AG04450 (cell line): Measurements from ENCODE around the gene PIP. TPM values are rescaled to one million over a fixed set of nuclear protein-coding genes. Genes with fewer than 3 reads are reported as not detected.
"Not testable (repeated sequence)": the region's sequence is repeated elsewhere in the genome, so short reads cannot be mapped to it uniquely, and the experiment has no call there.

Experiments
- CTCF ChIA-PET: fragments of 300-600, 350-600 bp; formaldehyde crosslinking; extraction: SDS; loops from one replicate; lab custom pipeline; 2022; ENCODE audit warnings: antibody characterized with exemption, inconsistent platforms; lab: Charles Lee
- POLR2A ChIA-PET: fragments of 350-600 bp; formaldehyde crosslinking; extraction: SDS; loops from one replicate; lab custom pipeline; 2021; ENCODE audit warnings: antibody characterized with exemption, inconsistent platforms; lab: Yijun Ruan, JAX
- DNase-seq: peaks from one replicate; pipeline ENCODE4 v3.0.0-alpha.2; 2011; ENCODE audit warnings: low read depth, low spot score
- H3K27ac ChIP-seq: one replicate; pipeline ENCODE4 v1.5.1; 2012; ENCODE audit warnings: low read depth, low read length, control low read depth
- H3K27me3 ChIP-seq: one replicate; pipeline ENCODE4 v1.6.0; 2012; ENCODE audit warnings: low read length; ENCODE audit not compliant: control insufficient read depth, insufficient read depth
- H3K4me3 ChIP-seq: 2 replicates; pipeline ENCODE4 v1.5.1; 2011; ENCODE audit warnings: mild to moderate bottlenecking, low read depth, low read length, control low read depth
- H3K9me3 ChIP-seq: 2 replicates; pipeline ENCODE4 v1.5.1; 2012; ENCODE audit warnings: low read length; ENCODE audit not compliant: control insufficient read depth, insufficient read depth
- polyA plus RNA-seq: library from polyadenylated mRNA; depleted of rRNA; stranded (reverse); fragments of >200 nt; gene quantifications from 2 replicates; pipeline ENCODE4 v1.2.3, GENCODE V29; 2011
- TF ChIP-seq, protein P1 (sequence below): IDR thresholded peaks from 2 replicates; pipeline ENCODE4 v1.5.1; 2011; ENCODE audit warnings: low read depth, low read length, control low read depth, inconsistent platforms

The PIP gene
- polyA plus RNA-seq, 1 experiment: not detected

DNA sequence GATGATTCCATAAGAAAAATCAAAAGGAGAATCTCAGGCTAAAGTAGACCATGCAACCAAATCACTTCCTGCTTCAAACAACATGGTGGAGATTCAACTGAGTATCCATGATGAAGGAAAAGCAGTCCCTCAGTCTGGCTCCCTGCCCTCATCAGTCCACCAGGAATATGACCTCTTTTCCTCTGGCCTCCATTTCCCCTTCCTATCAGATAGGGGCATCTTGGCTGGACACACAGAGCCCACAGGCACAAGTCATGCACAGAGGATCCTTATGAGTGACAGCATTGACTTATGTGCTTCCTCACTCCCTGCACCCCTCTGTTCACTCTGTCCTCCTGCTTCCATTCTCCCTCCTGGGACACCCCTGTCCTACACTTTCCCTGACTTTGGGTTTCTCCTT lies 16.8 kb downstream of the PIP start:
- CTCF ChIA-PET: no interaction called here

DNA sequence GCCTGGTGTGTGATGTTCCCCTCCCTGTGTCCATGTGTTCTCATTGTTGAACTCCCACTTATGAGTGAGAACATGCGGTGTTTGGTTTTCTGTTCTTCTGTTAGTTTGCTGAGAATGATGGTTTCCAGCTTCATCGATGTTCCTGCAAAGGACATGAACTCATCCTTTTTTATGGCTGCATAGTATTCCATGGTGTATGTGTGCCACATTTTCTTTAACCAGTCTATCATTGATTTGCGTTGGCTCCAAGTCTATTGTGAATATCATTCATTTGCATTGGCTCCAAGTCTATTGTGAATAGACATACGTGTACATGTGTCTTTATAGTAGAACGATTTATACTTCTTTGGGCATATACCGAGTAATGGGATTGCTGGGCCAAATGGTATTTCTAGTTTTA lies 18.8 kb downstream of the PIP start:
- H3K4me3 ChIP-seq, H3K9me3 ChIP-seq, POLR2A ChIA-PET, H3K27ac ChIP-seq, DNase-seq, H3K27me3 ChIP-seq, CTCF ChIA-PET: not testable (repeated sequence)

More for the DNA sequence above, 16.8 kb downstream of the PIP start:
- H3K27ac ChIP-seq: no peak overlapping the region
- no peak overlapping the region for H3K4me3 ChIP-seq
- peaks cover 2% of the 10 kb centered on the region; the same call in 1 of the 2 replicates for H3K9me3 ChIP-seq
- POLR2A ChIA-PET: no interaction called here
- TF ChIP-seq, protein P1, sequence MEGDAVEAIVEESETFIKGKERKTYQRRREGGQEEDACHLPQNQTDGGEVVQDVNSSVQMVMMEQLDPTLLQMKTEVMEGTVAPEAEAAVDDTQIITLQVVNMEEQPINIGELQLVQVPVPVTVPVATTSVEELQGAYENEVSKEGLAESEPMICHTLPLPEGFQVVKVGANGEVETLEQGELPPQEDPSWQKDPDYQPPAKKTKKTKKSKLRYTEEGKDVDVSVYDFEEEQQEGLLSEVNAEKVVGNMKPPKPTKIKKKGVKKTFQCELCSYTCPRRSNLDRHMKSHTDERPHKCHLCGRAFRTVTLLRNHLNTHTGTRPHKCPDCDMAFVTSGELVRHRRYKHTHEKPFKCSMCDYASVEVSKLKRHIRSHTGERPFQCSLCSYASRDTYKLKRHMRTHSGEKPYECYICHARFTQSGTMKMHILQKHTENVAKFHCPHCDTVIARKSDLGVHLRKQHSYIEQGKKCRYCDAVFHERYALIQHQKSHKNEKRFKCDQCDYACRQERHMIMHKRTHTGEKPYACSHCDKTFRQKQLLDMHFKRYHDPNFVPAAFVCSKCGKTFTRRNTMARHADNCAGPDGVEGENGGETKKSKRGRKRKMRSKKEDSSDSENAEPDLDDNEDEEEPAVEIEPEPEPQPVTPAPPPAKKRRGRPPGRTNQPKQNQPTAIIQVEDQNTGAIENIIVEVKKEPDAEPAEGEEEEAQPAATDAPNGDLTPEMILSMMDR: no peak
- DNase-seq: no peak
- H3K27me3 ChIP-seq: no peaks in the 10 kb centered on the region

DNA sequence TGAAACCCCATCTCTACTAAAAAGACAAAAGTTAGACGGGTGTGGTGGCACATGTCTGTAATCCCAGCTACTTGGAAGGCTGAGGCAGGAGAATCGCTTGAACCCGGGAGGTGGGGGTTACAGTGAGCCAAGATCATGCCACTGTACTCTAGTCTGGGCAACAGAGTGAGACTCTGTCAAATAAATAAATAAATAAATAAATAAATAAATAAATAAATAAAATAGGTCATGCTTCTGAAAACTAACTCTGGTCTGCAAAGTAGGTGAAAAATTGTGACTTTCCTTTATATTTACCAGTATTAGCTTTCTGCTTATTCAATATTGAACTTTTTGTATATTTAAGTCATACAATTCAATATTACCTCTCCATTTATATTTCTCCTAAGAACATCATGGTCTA lies 26.7 kb downstream of the PIP start:
- POLR2A ChIA-PET, DNase-seq, H3K27ac ChIP-seq, H3K27me3 ChIP-seq, H3K9me3 ChIP-seq, H3K4me3 ChIP-seq: not testable (repeated sequence)
- CTCF ChIA-PET: interaction anchor here (1.3 kb wide), 1 partner anchor 57 kb away, joined by 4 read pairs; no protein-coding TSS in a partner anchor

DNA sequence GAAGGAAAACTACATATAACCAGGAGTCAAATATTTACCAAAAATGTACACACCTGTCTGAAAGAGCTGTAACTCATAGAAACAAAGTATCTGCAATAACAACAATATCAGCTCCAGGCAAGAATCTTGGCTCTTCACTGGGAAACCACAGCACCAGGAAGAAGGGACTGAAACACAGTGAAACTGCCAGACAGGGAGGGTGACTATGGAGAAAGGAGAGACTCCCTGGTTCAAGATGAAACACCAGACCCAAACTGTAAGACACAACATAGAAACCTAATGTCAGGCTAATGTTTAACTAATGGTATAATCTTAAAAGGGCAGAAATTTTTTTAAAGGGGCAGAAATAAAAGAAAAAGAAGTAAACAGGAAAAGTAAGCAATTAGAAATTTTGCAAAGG lies 39.8 kb downstream of the PIP start:
- CTCF ChIA-PET: interaction anchor here (1.4 to 1.6 kb wide), 2 partner anchors 44 to 68 kb away, joined by 5 to 6 read pairs; no protein-coding TSS in a partner anchor
- DNase-seq: no peak
- peaks cover 5% of the 10 kb centered on the region; the same call in 1 of the 2 replicates for H3K9me3 ChIP-seq
- H3K27ac ChIP-seq: no peak overlapping the region
- no peak overlapping the region for H3K4me3 ChIP-seq
- H3K27me3 ChIP-seq: no peaks in the 10 kb centered on the region
- TF ChIP-seq, protein P1: no peak
- POLR2A ChIA-PET: no interaction called here

DNA sequence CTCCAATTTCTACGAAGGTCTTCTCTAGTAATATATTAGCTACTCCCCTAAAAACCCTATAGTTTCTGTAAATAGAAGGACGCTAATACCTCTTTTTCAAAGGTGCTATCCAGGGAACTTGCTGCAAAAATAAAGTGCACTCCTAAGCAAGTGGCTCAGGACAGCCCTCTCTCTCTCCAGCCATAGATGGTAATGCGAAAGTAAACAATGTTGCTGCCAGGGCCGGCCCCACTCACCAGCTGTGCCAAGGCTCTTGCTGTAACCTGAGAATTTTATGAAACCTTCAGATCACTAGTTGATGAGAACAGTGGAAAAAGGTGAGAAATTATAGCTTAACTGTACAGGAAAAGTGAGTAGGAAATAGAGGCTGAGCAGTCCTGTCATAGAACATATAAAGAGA lies 40.5 kb downstream of the PIP start:
- no peak for DNase-seq
- ChIA-PET CTCF (interaction anchor here (1.4 to 1.6 kb wide), 2 partner anchors 43 to 68 kb away, joined by 5 to 6 read pairs; no protein-coding TSS in a partner anchor), POLR2A (no interaction called here)
- no peak overlapping the region for H3K4me3 ChIP-seq
- no peaks in the 10 kb centered on the region for H3K27me3 ChIP-seq
- TF ChIP-seq, protein P1: no peak
- peaks cover 5% of the 10 kb centered on the region; the same call in 1 of the 2 replicates for H3K9me3 ChIP-seq
- H3K27ac ChIP-seq: no peak overlapping the region

DNA sequence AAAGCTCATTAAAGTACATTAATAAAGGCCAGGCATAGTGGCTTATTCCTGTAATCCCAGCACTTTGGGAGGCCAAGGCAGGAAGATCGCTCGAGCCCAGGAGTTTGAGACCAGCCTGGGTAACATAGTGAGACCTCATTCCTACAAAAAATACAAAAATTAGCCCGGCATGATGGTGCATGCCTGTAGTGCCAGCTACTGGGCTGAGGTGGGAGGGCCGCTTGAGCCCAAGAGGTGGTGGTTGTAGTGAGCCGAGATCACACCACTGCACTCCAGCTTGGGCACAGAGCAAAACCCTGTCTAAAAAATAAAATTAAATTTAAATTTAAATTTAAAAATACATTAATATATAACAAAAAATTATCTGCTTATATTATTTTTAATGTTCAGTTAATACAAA lies 44.3 kb downstream of the PIP start:
- Histone ChIP-seq H3K9me3 (peaks cover 2% of the 10 kb centered on the region; the same call in 1 of the 2 replicates), H3K4me3 (no peak overlapping the region), H3K27me3 (no peaks in the 10 kb centered on the region), H3K27ac (no peak overlapping the region)
- no peak for DNase-seq
- ChIA-PET POLR2A (no interaction called here), CTCF (interaction anchor here (1.4 kb wide), 1 partner anchor 39 kb away, joined by 8 read pairs; no protein-coding TSS in a partner anchor)
- TF ChIP-seq, protein P1: no peak
